Esophagus muscularis mucosa (tissue), 4 donors: ENCODE results near the gene POC1A. TPM values are rescaled to one million over a fixed set of nuclear protein-coding genes. Genes with fewer than 3 reads are reported as not detected.

Experiments used
- DNase-seq: peaks from one replicate; pipeline ENCODE4 v3.0.0-alpha.2; 2017; ENCODE audit errors: extremely low spot score
- H3K27ac ChIP-seq, 4 donors: fragments of 200-600 bp; sonication (generic); replicated peaks in 1 of 4; 1 replicate in 3 of 4; 2 replicates in 1 of 4; pipeline ENCODE4 v1.5.1; 2016 to 2019; ENCODE audit warnings: mild to moderate bottlenecking in 1 of 4
- H3K27me3 ChIP-seq, 4 donors: fragments of 200-600 bp; sonication (generic); one replicate each; pipeline versions ENCODE4 v1.5.1 to v1.6.0; 2016 to 2019
- H3K36me3 ChIP-seq, 4 donors: fragments of 200-600 bp; sonication (generic); one replicate each; pipeline ENCODE4 v1.5.1; 2016 to 2019
- H3K4me1 ChIP-seq, 4 donors: fragments of 200-600 bp; sonication (generic); one replicate each; pipeline ENCODE4 v1.5.1; 2016 to 2019
- H3K4me3 ChIP-seq, 4 donors: fragments of 200-600 bp; sonication (generic); 1 replicate in 2 of 4; 2 replicates in 2 of 4; pipeline ENCODE4 v1.5.1; 2016 to 2019; ENCODE audit warnings: mild to moderate bottlenecking in 4 of 4, moderate library complexity in 1 of 4
- H3K9me3 ChIP-seq, 4 donors: fragments of 200-600 bp; sonication (generic); 1 replicate in 3 of 4; 2 replicates in 1 of 4; pipeline ENCODE4 v1.5.1; 2016 to 2019
- EP300 ChIP-seq: sonication (generic); formaldehyde crosslinking; IDR thresholded peaks from one replicate; pipeline ENCODE4 v1.6.1; 2017; ENCODE audit warnings: antibody characterized with exemption
- POLR2A ChIP-seq: fragments of 450-650 bp; IDR thresholded peaks from one replicate; pipeline ENCODE4 v1.6.1; 2017; ENCODE audit warnings: antibody characterized with exemption, moderate library complexity, mild to moderate bottlenecking, low read depth
- POLR2AphosphoS5 ChIP-seq, 2 donors: sonication (generic); formaldehyde crosslinking; IDR thresholded peaks; one replicate each; pipeline ENCODE4 v1.6.1; 2017; ENCODE audit warnings: antibody characterized with exemption in 2 of 2
- WGBS: methylation state at CpG from one replicate; pipeline ENCODE4 v1.1.5; 2018; 5-methylcytosine and 5-hydroxymethylcytosine counted together
- intact Hi-C: fragments of 100-400 bp; cut with DNase I; formaldehyde crosslinking; loops from one replicate; pipeline ENCODE4 v1.15.1; 2023
- total RNA-seq, 4 donors: library from RNA; depleted of rRNA; stranded (reverse); fragments of >200 nt; gene quantifications; one replicate each; pipeline versions ENCODE4 v1.1.0 to v1.2.1, GENCODE V29; 2016
- TF ChIP-seq, protein P1 (sequence below), 3 experiments: fragments of 200-600 bp in 2 of 3; fragments of 450-650 bp in 1 of 3; sonication (generic) in 2 of 3; IDR thresholded peaks; one replicate each; pipeline ENCODE4 v1.5.1; 2017 to 2019; ENCODE audit warnings: antibody characterized with exemption in 3 of 3, mild to moderate bottlenecking in 2 of 3, moderate library complexity in 1 of 3

POC1A gene
- total RNA-seq, 4 donors from 2014 or later = 0.71 to 2.1 (median 1.2) TPM

DNA sequence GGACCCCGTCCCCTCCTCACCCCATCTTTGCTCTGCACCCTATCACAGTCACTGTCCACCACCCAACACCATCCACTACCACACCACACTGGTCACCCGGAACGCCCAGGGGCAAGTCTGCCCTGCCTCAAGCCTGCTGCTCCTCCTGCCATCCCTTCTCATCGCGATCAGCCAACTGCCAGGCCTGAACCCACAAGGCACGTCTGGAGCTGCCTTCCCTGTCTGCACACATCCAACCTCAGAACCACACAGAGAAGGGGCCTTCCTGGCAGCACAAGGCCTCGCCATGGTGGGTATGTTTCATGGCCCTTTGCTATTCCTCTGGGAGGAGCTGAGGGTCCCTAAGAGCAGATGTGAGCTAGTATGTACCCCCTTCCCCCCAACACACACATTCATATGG lies 94.4 kb downstream of the POC1A start:
- DNase-seq = no peak
- H3K27me3 ChIP-seq = no peaks in the 10 kb centered on the region
- no peak overlapping the region for H3K27ac ChIP-seq
- WGBS = 85% methylated on average over 7 of the region's 7 CpGs
- no peak overlapping the region for H3K4me3 ChIP-seq
- TF ChIP-seq, protein P1, sequence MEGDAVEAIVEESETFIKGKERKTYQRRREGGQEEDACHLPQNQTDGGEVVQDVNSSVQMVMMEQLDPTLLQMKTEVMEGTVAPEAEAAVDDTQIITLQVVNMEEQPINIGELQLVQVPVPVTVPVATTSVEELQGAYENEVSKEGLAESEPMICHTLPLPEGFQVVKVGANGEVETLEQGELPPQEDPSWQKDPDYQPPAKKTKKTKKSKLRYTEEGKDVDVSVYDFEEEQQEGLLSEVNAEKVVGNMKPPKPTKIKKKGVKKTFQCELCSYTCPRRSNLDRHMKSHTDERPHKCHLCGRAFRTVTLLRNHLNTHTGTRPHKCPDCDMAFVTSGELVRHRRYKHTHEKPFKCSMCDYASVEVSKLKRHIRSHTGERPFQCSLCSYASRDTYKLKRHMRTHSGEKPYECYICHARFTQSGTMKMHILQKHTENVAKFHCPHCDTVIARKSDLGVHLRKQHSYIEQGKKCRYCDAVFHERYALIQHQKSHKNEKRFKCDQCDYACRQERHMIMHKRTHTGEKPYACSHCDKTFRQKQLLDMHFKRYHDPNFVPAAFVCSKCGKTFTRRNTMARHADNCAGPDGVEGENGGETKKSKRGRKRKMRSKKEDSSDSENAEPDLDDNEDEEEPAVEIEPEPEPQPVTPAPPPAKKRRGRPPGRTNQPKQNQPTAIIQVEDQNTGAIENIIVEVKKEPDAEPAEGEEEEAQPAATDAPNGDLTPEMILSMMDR (IDR thresholded peaks at IDR 0.05) = no peak
- TF ChIP-seq POLR2AphosphoS5 (IDR thresholded peaks at IDR 0.05) = no peak
- TF ChIP-seq EP300 = no peak
- TF ChIP-seq POLR2A = no peak
- H3K9me3 ChIP-seq = no peaks in the 10 kb centered on the region
- H3K36me3 ChIP-seq = no peaks in the 10 kb centered on the region
- intact Hi-C loops = loop anchor here (5.0 kb wide), 1 partner anchor 42 kb away; no protein-coding TSS in a partner anchor
- peaks cover 17 to 33% (median 33%) of the 10 kb centered on the region in 4 donors for H3K4me1 ChIP-seq

DNA sequence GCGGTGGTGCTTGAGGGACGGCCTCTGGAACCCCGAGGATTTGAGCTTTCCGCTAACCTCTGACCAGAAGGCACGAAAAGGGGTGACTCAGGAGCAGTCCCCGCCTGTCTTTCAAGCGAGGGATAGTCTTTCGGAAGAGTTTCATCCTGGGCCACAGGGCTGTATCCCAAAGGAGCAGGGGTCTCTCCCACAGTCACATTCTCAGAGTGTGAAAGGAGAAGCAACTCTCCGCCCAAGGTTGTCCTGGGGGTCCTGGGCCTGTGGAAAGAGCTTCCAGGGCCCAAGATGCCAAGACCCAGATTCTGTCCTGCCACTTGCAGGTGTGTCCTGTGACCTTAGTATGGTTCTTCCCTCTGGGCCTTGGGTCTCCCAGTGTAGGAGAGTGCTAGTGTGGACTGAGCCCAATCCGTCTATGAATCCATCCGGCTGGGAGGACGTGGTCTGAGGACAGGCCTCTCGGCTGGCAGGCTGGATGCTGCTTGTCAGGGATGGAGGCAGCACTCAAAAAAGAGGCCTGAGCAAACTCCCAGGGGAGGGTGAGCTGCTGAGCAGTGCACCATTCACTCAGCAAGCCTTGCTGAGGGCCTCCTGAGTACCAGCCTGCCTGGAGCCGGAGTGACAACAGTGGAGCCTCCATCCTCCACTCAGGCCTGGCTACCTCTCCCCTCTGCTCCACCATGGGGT lies 96.3 kb downstream of the POC1A start:
- intact Hi-C loops = loop anchor here (5.0 kb wide), 1 partner anchor 41 kb away; no protein-coding TSS in a partner anchor

DNA sequence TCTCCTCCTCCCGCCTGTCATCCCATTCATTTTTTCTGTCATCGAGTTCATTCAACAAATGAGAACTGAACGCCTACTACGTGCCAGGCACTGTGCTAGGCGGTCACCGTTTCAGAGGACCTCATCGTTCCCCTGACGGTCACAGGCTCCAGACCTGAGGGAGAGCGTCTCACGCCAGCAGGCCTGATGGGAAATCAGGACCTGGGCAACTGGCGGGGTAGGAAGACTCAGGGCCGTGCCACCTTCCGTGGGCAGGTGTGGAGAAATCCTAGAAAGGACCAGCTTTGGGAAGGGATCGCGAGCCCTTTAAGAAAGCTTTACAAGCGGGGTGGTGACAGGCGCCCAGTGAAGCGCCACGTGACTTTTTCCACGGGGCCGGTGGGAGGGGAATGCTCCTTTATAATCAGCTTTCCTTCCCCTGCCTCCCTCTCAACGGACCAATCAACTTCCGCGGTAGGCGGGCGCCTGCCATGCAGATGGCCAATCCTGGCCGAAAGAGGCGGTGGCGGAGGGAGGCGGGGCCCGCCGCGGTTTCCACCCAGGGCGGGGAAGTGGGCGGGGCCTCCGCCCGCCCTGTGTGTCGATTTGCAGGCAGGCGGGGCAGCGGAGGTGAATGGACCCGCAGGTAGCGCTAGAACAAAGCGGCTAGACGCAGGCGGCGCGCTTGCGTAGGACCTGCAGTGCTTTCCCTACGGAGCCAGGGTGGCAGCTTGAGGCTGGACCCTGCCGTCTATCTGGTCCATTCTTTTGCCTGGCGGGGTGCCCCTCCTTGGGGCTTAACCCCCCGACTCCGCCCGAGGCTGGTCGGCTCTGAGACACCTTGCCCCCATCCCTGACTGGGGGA lies 97.0 kb downstream of the POC1A start:
- Histone ChIP-seq H3K4me1 (peaks cover 36 to 51% (median 51%) of the 10 kb centered on the region in 4 donors), H3K27me3 (no peaks in the 10 kb centered on the region), H3K9me3 (no peaks in the 10 kb centered on the region), H3K4me3 (peak overlapping the region; percentile 66 to 88 (median 80)), H3K27ac (peak overlapping the region; percentile 88 to 92 (median 91)), H3K36me3 (peaks cover 0 to 17% (median 12%) of the 10 kb centered on the region in 4 donors)
- TF ChIP-seq EP300 = no peak
- TF ChIP-seq POLR2AphosphoS5 (IDR thresholded peaks at IDR 0.05) = peak; percentile 73 to 86
- TF ChIP-seq, protein P1 (IDR thresholded peaks at IDR 0.05) = peak in 2 of 3 experiments; percentile 13 to 23
- no peak for TF ChIP-seq POLR2A
- DNase-seq = peak; percentile 100
- intact Hi-C loops = loop anchor here (5.0 kb wide), 1 partner anchor 40 kb away; no protein-coding TSS in a partner anchor
- WGBS = under 1% methylated on average over 46 of the region's 55 CpGs

More for the DNA sequence above, 96.3 kb downstream of the POC1A start:
- TF ChIP-seq EP300 = no peak
- TF ChIP-seq, protein P1 (IDR thresholded peaks at IDR 0.05) = no peak
- TF ChIP-seq POLR2A = no peak
- no peak for TF ChIP-seq POLR2AphosphoS5 (IDR thresholded peaks at IDR 0.05)
- Histone ChIP-seq H3K36me3 (peaks cover 0 to 13% (median 10%) of the 10 kb centered on the region in 4 donors), H3K4me1 (peaks cover 36 to 51% (median 51%) of the 10 kb centered on the region in 4 donors), H3K4me3 (peak overlapping the region; percentile 66 to 88 (median 80)), H3K27me3 (no peaks in the 10 kb centered on the region), H3K9me3 (no peaks in the 10 kb centered on the region), H3K27ac (peak overlapping the region; percentile 60 to 92 (median 75))
- no peak for DNase-seq
- WGBS = 67% methylated on average over 6 of the region's 14 CpGs

DNA sequence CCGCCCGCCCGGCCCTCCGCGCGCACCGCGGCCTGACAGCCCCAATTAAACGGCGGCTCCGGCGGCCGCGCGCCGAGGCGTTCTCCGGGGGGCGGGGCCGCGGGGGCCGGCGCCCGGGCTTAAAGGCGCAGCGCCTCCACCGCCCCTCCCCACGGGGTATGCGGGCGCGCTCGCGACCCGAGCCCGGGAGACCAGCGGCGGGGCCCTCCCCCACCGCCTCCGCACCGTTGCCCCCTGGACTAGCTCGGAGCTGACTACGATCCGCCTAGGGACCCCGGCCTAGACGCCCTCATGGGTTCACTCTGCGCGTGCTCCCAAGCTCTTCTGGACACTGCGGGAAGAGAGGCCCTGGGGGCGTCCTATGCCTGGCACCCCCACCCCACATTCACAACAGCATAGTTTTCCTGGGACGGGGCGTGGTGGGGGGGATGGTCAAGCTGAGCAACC lies 97.7 kb downstream of the POC1A start, which contains the start of gene DUSP7:
Gene DUSP7 (minus strand): TSS at position 51 of the 447 bp plus-strand sequence. CDS start 205 bp downstream, outside the sequence.
- no peaks in the 10 kb centered on the region for H3K9me3 ChIP-seq
- H3K4me3 ChIP-seq = peak within 1 kb of the TSS; percentile 66 to 88 (median 80)
- H3K36me3 ChIP-seq = peaks cover 0 to 24% (median 17%) of the 10 kb centered on the region in 4 donors
- no peak for DNase-seq
- H3K4me1 ChIP-seq = peaks cover 41 to 57% (median 56%) of the 10 kb centered on the region in 4 donors
- H3K27me3 ChIP-seq = no peaks in the 10 kb centered on the region
- peak within 1 kb of the TSS; percentile 88 to 92 (median 91) for H3K27ac ChIP-seq
- intact Hi-C loops = loop anchor here (5.0 kb wide), 1 partner anchor 39 kb away; no protein-coding TSS in a partner anchor
- 0% methylated on average over 3 of the region's 51 CpGs for WGBS
- no peak for TF ChIP-seq EP300
- TF ChIP-seq POLR2AphosphoS5 (IDR thresholded peaks at IDR 0.05) = no peak
- no peak for TF ChIP-seq POLR2A
- TF ChIP-seq, protein P1 (IDR thresholded peaks at IDR 0.05) = no peak
